SK-N-SH treated with all-trans-retinoic acid at 6 μM for 48 hours (cell line): ENCODE measurements around the gene DEAF1.

ENCODE experiments used
- BACH2 ChIP-seq: fragments of 250-450 bp; sonication (Bioruptor Pico); IDR thresholded peaks from 2 replicates; pipeline ENCODE4 v1.9.0; 2021; ENCODE audit warnings: mild to moderate bottlenecking, borderline replicate concordance
- CREB5 ChIP-seq: fragments of 250-450 bp; sonication (Bioruptor Pico); IDR thresholded peaks from 2 replicates; pipeline ENCODE4 v1.5.1; 2020; ENCODE audit warnings: low read depth, mild to moderate bottlenecking, moderate library complexity
- PATZ1 ChIP-seq: fragments of 250-450 bp; sonication (Bioruptor Pico); IDR thresholded peaks from 2 replicates; pipeline ENCODE4 v1.8.0; 2020; ENCODE audit warnings: mild to moderate bottlenecking, moderate library complexity, borderline replicate concordance
- ZC3H10 ChIP-seq: fragments of 250-450 bp; sonication (Bioruptor Pico); IDR thresholded peaks from 2 replicates; pipeline ENCODE4 v1.5.1; 2021; ENCODE audit warnings: mild to moderate bottlenecking, moderate library complexity
- ZFP3 ChIP-seq: fragments of 250-450 bp; sonication (Bioruptor Pico); IDR thresholded peaks from 2 replicates; pipeline ENCODE4 v1.5.0; 2020; ENCODE audit warnings: mild to moderate bottlenecking, moderate library complexity
- ZFP30 ChIP-seq: fragments of 450-650 bp; formaldehyde crosslinking; IDR thresholded peaks from 2 replicates; pipeline ENCODE4 v1.5.0; 2022; ENCODE audit warnings: mild to moderate bottlenecking, moderate library complexity
- ZNF70 ChIP-seq: fragments of 450-650 bp; formaldehyde crosslinking; IDR thresholded peaks from 2 replicates; pipeline ENCODE4 v1.5.0; 2020; ENCODE audit warnings: mild to moderate bottlenecking, moderate library complexity
- TF ChIP-seq, protein P1 (sequence below): fragments of 250-450 bp; sonication (Bioruptor Pico); IDR thresholded peaks from 2 replicates; pipeline ENCODE4 v1.5.0; 2020; ENCODE audit warnings: mild to moderate bottlenecking, moderate library complexity

GRCh38 chr11:635945-636510 lies 59.0 kb downstream of the DEAF1 start:
- TF ChIP-seq ZNF70 (CRISPR knock-in tag) (no peak), ZFP3 (no peak), ZFP30 (CRISPR knock-in tag) (no peak), CREB5 (CRISPR knock-in tag) (no peak), PATZ1 (CRISPR knock-in tag) (no peak), BACH2 (no peak), ZC3H10 (no peak)
- TF ChIP-seq, protein P1, sequence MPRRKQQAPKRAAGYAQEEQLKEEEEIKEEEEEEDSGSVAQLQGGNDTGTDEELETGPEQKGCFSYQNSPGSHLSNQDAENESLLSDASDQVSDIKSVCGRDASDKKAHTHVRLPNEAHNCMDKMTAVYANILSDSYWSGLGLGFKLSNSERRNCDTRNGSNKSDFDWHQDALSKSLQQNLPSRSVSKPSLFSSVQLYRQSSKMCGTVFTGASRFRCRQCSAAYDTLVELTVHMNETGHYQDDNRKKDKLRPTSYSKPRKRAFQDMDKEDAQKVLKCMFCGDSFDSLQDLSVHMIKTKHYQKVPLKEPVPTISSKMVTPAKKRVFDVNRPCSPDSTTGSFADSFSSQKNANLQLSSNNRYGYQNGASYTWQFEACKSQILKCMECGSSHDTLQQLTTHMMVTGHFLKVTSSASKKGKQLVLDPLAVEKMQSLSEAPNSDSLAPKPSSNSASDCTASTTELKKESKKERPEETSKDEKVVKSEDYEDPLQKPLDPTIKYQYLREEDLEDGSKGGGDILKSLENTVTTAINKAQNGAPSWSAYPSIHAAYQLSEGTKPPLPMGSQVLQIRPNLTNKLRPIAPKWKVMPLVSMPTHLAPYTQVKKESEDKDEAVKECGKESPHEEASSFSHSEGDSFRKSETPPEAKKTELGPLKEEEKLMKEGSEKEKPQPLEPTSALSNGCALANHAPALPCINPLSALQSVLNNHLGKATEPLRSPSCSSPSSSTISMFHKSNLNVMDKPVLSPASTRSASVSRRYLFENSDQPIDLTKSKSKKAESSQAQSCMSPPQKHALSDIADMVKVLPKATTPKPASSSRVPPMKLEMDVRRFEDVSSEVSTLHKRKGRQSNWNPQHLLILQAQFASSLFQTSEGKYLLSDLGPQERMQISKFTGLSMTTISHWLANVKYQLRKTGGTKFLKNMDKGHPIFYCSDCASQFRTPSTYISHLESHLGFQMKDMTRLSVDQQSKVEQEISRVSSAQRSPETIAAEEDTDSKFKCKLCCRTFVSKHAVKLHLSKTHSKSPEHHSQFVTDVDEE (CRISPR knock-in tag), result no peak
